HG03196 (cell line): Measurements from ENCODE around the gene TLL2.
A peak's percentile ranks its signal among the peaks of the same experiment; 100 is the strongest.

Source experiments
- ATAC-seq: cut with Tn5 transposase; IDR thresholded peaks from one replicate; pipeline ENCODE4 v1.9.1; 2021; ENCODE audit not compliant: unreplicated experiment

The TLL2 gene

GRCh38 chr10:96509017-96509641 lies 4.6 kb downstream of the TLL2 start:
- ATAC-seq: no peak

- ATAC-seq: no peak
Observed at GRCh38 chr10:96507044-96507443, 6.7 kb downstream of the TLL2 start.

GRCh38 chr10:96505150-96506136 lies 8.3 kb downstream of the TLL2 start:
- ATAC-seq: no peak

- ATAC-seq: no peak
Observed at GRCh38 chr10:96502561-96503282, 11.0 kb downstream of the TLL2 start.

GRCh38 chr10:96501985-96502384 lies 11.7 kb downstream of the TLL2 start:
- no peak for ATAC-seq

- ATAC-seq: no peak
Observed at GRCh38 chr10:96500519-96500918, 13.2 kb downstream of the TLL2 start.

GRCh38 chr10:96500050-96500449 lies 13.7 kb downstream of the TLL2 start:
- ATAC-seq: no peak

GRCh38 chr10:96497391-96497790 lies 16.3 kb downstream of the TLL2 start:
- no peak for ATAC-seq

GRCh38 chr10:96496281-96496925 lies 17.3 kb downstream of the TLL2 start:
- ATAC-seq: no peak

GRCh38 chr10:96495544-96495943 lies 18.2 kb downstream of the TLL2 start:
- no peak for ATAC-seq

- no peak for ATAC-seq
Observed at GRCh38 chr10:96494694-96495093, 19.0 kb downstream of the TLL2 start.

GRCh38 chr10:96493871-96494525 lies 19.7 kb downstream of the TLL2 start:
- no peak for ATAC-seq

GRCh38 chr10:96493254-96493653 lies 20.5 kb downstream of the TLL2 start:
- no peak for ATAC-seq

- ATAC-seq: no peak
Observed at GRCh38 chr10:96491303-96491702, 22.4 kb downstream of the TLL2 start.

- no peak for ATAC-seq
Observed at GRCh38 chr10:96488161-96488935, 25.4 kb downstream of the TLL2 start.

GRCh38 chr10:96482815-96483588 lies 30.7 kb downstream of the TLL2 start:
- no peak for ATAC-seq

GRCh38 chr10:96478355-96478754 lies 35.4 kb downstream of the TLL2 start:
- no peak for ATAC-seq

- no peak for ATAC-seq
Observed at GRCh38 chr10:96473866-96474265, 39.9 kb downstream of the TLL2 start.

GRCh38 chr10:96470116-96470743 lies 43.5 kb downstream of the TLL2 start:
- peak; percentile 59 for ATAC-seq
